Heart right ventricle (tissue), 16 donors: ENCODE results near the gene SLC17A9. TPM values are rescaled to one million over a fixed set of nuclear protein-coding genes. Genes with fewer than 3 reads are reported as not detected.
A peak's percentile ranks its signal among the peaks of the same experiment; 100 is the strongest.

Experiments
- ATAC-seq, 8 donors: fragments of 200-7000 bp; cut with Tn5 transposase; one replicate each; pipeline ENCODE4 v1.9.1; 2020; ENCODE audit warnings: mild to moderate bottlenecking in 8 of 8, moderate library complexity in 8 of 8, moderate number of reproducible peaks in 1 of 8
- DNase-seq, 2 donors: peaks; one replicate each; pipeline ENCODE4 v3.0.0-alpha.2; 2020
- H3K27ac ChIP-seq, 10 donors: fragments of 200-600 bp; sonication (generic) in 2 of 10; one replicate each; pipeline versions ENCODE4 v1.5.0 to v1.8.0; 2020 to 2022; ENCODE audit warnings: mild to moderate bottlenecking in 3 of 10
- H3K27me3 ChIP-seq, 7 donors: fragments of 200-600 bp; one replicate each; pipeline ENCODE4 v1.8.0; 2021 to 2022; ENCODE audit warnings: mild to moderate bottlenecking in 2 of 7
- H3K36me3 ChIP-seq, 9 donors: fragments of 200-600 bp; sonication (generic) in 1 of 9; one replicate each; pipeline versions ENCODE4 v1.5.0 to v1.8.0; 2020 to 2022; ENCODE audit warnings: mild to moderate bottlenecking in 2 of 9
- H3K4me1 ChIP-seq, 9 donors: fragments of 200-600 bp; sonication (generic) in 1 of 9; one replicate each; pipeline versions ENCODE4 v1.5.0 to v1.8.0; 2020 to 2022; ENCODE audit warnings: mild to moderate bottlenecking in 4 of 9
- H3K4me3 ChIP-seq, 10 donors: fragments of 200-600 bp; sonication (generic) in 2 of 10; one replicate each; pipeline versions ENCODE4 v1.5.0 to v1.8.0; 2020 to 2022; ENCODE audit warnings: mild to moderate bottlenecking in 7 of 10, moderate library complexity in 2 of 10
- H3K9me3 ChIP-seq, 11 donors: fragments of 200-600 bp in 10 of 11; sonication (generic) in 2 of 11; one replicate each; pipeline versions ENCODE4 v1.5.0 to v1.8.0; 2013 to 2022; ENCODE audit warnings: mild to moderate bottlenecking in 2 of 11, control low read depth in 1 of 11, moderate library complexity in 1 of 11
- CTCF ChIP-seq, 9 donors: fragments of 200-600 bp; sonication (generic) in 2 of 9; IDR thresholded peaks; one replicate each; pipeline versions ENCODE4 v1.5.0 to v1.8.0; 2021 to 2022; ENCODE audit warnings: antibody characterized with exemption in 9 of 9, mild to moderate bottlenecking in 5 of 9, moderate library complexity in 1 of 9
- WGBS, 2 donors: extraction: QIAGEN DNeasy Blood & Tissue Kit; methylation state at CpG; one replicate each; pipeline ENCODE4 v1.1.7; 2013; ENCODE audit warnings: inconsistent platforms in 1 of 2; 5-methylcytosine and 5-hydroxymethylcytosine counted together
- intact Hi-C, 10 donors: fragments of 100-400 bp; cut with DNase I; formaldehyde crosslinking; loops; one replicate each; pipeline versions ENCODE4 v1.11.1 to v1.14.2; 2022
- polyA plus RNA-seq, 2 donors: library from polyadenylated mRNA; stranded (reverse); fragments of 200-250 nt; gene quantifications; one replicate each; pipeline ENCODE4 v1.2.3, GENCODE V29; 2013
- total RNA-seq, 10 donors: library from RNA; stranded (reverse); fragmentation: NEBNext Ultra II Directional in 3 of 10; extraction: Animal tissue kit (Norgen Biotek cat#: 25700) in 3 of 10; gene quantifications; one replicate each; pipeline versions ENCODE4 v1.2.1 to v1.2.4, GENCODE V29; 2021 to 2023
- donor health status: Arrhythmogenic right ventricular cardiomyopathy.
- donor health status: ischemic (EF 13 %, LVEDD 7.1; RV severe dilation, severe dysfunction).
- donor health status: healthy with polysubstance abuse.
- donor health status: DM: no; HTN: yes; CAD: no.
- donor health status: DM: no; HTN: no; CAD: no.
- donor health status: ischemic (EF 25% LVEDD 6.9; RV normal size, moderate dysfunction).
- donor health status: ischemic (EF 25% LVEDD 5.7; RV mildly dilated, moderate dysfunction).
- donor health status: healthy.
- donor health status: DM: yes; HTN: yes; CAD: no.
- donor health status: Ischemic cardiomyopathy.
- donor health status: ischemic (EF 35%, LVEDD 5.7; RV mildly dilated, moderate dysfunction).
- donor health status: nonischemic (EF 11% LVEDD 7.7; RV severe dilation, severe dysfunction).
- donor health status: DM: yes; HTN: yes; CAD: no.
- donor health status: PGD.
- donor health status: ischemic (EF 29% LVEDD 5.4; RV normal size, mild dysfunction).
- donor health status: nonischemic (EF 23%, LVEDD 6.1; RV moderate dilation, normal function).

Gene SLC17A9
- total and polyA plus RNA-seq, 12 donors, result 0.19 to 8.3 (median 1.0) TPM

- 69 to 71% methylated on average over 38 of the region's 38 CpGs for WGBS, 2 donors
- TF ChIP-seq CTCF (IDR thresholded peaks at IDR 0.05), result no peak
Observed at GRCh38 chr20:62977613-62978560, 25.4 kb downstream of the SLC17A9 start.

GRCh38 chr20:62978561-62978943 lies 26.0 kb downstream of the SLC17A9 start:
- DNase-seq (no peak), ATAC-seq (peak in 1 of 8 donors; percentile 26)
- Histone ChIP-seq H3K9me3 (no peaks in the 10 kb centered on the region), H3K4me1 (peaks cover 0 to 10% (median 0%) of the 10 kb centered on the region in 9 donors), H3K36me3 (no peaks in the 10 kb centered on the region), H3K4me3 (no peak overlapping the region), H3K27ac (no peak overlapping the region), H3K27me3 (peaks cover 10 to 100% (median 96%) of the 10 kb centered on the region in 7 donors)
- 60 to 61% methylated on average over 13 of the region's 13 CpGs for WGBS, 2 donors
- no peak for TF ChIP-seq CTCF (IDR thresholded peaks at IDR 0.05)
- intact Hi-C loops, result no loop called here

More at GRCh38 chr20:62977613-62978560, 25.4 kb downstream of the SLC17A9 start:
- Histone ChIP-seq H3K27me3 (peaks cover 16 to 100% (median 97%) of the 10 kb centered on the region in 7 donors), H3K9me3 (no peaks in the 10 kb centered on the region), H3K36me3 (no peaks in the 10 kb centered on the region), H3K27ac (no peak overlapping the region), H3K4me1 (peaks cover 0 to 13% (median 3%) of the 10 kb centered on the region in 9 donors), H3K4me3 (no peak overlapping the region)
- intact Hi-C loops, result no loop called here
- DNase-seq, result no peak
- no peak for ATAC-seq

GRCh38 chr20:62979310-62979709 lies 26.8 kb downstream of the SLC17A9 start:
- no peaks in the 10 kb centered on the region for H3K9me3 ChIP-seq

More at GRCh38 chr20:62979310-62979709, 26.8 kb downstream of the SLC17A9 start:
- Histone ChIP-seq H3K27ac (no peak overlapping the region), H3K4me1 (peaks cover 0 to 10% (median 0%) of the 10 kb centered on the region in 9 donors), H3K36me3 (no peaks in the 10 kb centered on the region), H3K4me3 (no peak overlapping the region), H3K27me3 (peaks cover 10 to 98% (median 95%) of the 10 kb centered on the region in 7 donors)
- DNase-seq (no peak), ATAC-seq (no peak)
- no peak for TF ChIP-seq CTCF (IDR thresholded peaks at IDR 0.05)
- intact Hi-C loops, result no loop called here
- WGBS, 2 donors, result 81 to 86% methylated on average over 14 of the region's 14 CpGs
